Lower lobe of right lung (tissue), 2 donors: ENCODE data around the gene RIN2. TPM values are rescaled to one million over a fixed set of nuclear protein-coding genes. Genes with fewer than 3 reads are reported as not detected.
"Not testable (repeated sequence)": the region's sequence is repeated elsewhere in the genome, so short reads cannot be mapped to it uniquely, and the experiment has no call there.

Experiments used
- ATAC-seq, 2 donors: fragments of 200-7000 bp; cut with Tn5 transposase; one replicate each; pipeline ENCODE4 v1.9.1; 2020 to 2022; ENCODE audit warnings: mild to moderate bottlenecking in 2 of 2, moderate library complexity in 2 of 2
- DNase-seq: peaks from one replicate; pipeline ENCODE4 v3.0.0-alpha.2; 2020
- H3K27ac ChIP-seq: fragments of 200-600 bp; one replicate; pipeline ENCODE4 v1.8.0; 2022
- H3K27me3 ChIP-seq: fragments of 200-600 bp; one replicate; pipeline ENCODE4 v1.8.0; 2022; ENCODE audit warnings: low read depth
- H3K36me3 ChIP-seq: fragments of 200-600 bp; one replicate; pipeline ENCODE4 v1.8.0; 2022; ENCODE audit warnings: mild to moderate bottlenecking
- H3K4me1 ChIP-seq: fragments of 200-600 bp; one replicate; pipeline ENCODE4 v1.8.0; 2022
- H3K4me3 ChIP-seq: fragments of 200-600 bp; one replicate; pipeline ENCODE4 v1.8.0; 2022; ENCODE audit warnings: mild to moderate bottlenecking
- H3K9me3 ChIP-seq: fragments of 200-600 bp; one replicate; pipeline ENCODE4 v1.8.0; 2022
- intact Hi-C: fragments of 100-400 bp; cut with DNase I; formaldehyde crosslinking; loops from one replicate; pipeline ENCODE4 v1.11.0; 2022
- total RNA-seq: library from RNA; stranded (reverse); fragmentation: NEBNext Ultra II Directional; extraction: Animal tissue kit (Norgen Biotek cat#: 25700); gene quantifications from one replicate; pipeline ENCODE4 v1.2.1, GENCODE V29; 2021
- TF ChIP-seq, protein P1 (sequence below): fragments of 200-600 bp; IDR thresholded peaks from one replicate; pipeline ENCODE4 v1.8.0; 2022; ENCODE audit warnings: antibody characterized with exemption, mild to moderate bottlenecking
- donor health status: DM: no; HTN: yes; CAD: no; lungs with severe emphysema.

RIN2 gene
- total RNA-seq, 1 donor from 2014 or later = 101 TPM

- H3K27me3 ChIP-seq = no peaks in the 10 kb centered on the region
- peaks cover 43% of the 10 kb centered on the region for H3K36me3 ChIP-seq
- H3K9me3 ChIP-seq = no peaks in the 10 kb centered on the region
- ATAC-seq (peak; percentile 62 to 87), DNase-seq (no peak)
- intact Hi-C loops = no loop called here
- H3K4me1 ChIP-seq = peaks cover 25% of the 10 kb centered on the region
- H3K4me3 ChIP-seq = no peak overlapping the region
- H3K27ac ChIP-seq = no peak overlapping the region
- TF ChIP-seq, protein P1, sequence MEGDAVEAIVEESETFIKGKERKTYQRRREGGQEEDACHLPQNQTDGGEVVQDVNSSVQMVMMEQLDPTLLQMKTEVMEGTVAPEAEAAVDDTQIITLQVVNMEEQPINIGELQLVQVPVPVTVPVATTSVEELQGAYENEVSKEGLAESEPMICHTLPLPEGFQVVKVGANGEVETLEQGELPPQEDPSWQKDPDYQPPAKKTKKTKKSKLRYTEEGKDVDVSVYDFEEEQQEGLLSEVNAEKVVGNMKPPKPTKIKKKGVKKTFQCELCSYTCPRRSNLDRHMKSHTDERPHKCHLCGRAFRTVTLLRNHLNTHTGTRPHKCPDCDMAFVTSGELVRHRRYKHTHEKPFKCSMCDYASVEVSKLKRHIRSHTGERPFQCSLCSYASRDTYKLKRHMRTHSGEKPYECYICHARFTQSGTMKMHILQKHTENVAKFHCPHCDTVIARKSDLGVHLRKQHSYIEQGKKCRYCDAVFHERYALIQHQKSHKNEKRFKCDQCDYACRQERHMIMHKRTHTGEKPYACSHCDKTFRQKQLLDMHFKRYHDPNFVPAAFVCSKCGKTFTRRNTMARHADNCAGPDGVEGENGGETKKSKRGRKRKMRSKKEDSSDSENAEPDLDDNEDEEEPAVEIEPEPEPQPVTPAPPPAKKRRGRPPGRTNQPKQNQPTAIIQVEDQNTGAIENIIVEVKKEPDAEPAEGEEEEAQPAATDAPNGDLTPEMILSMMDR = no peak
Observed at GRCh38 chr20:19802492-19803158, 44.6 kb downstream of the RIN2 start.

GRCh38 chr20:19806276-19806675 lies 48.2 kb downstream of the RIN2 start:
- intact Hi-C loops, H3K4me3 ChIP-seq, H3K27me3 ChIP-seq, H3K9me3 ChIP-seq, DNase-seq, ATAC-seq: not testable (repeated sequence)
- Histone ChIP-seq H3K4me1 (peaks cover 19% of the 10 kb centered on the region), H3K27ac (peak overlapping the region; percentile 9), H3K36me3 (peaks cover 28% of the 10 kb centered on the region)

DNA sequence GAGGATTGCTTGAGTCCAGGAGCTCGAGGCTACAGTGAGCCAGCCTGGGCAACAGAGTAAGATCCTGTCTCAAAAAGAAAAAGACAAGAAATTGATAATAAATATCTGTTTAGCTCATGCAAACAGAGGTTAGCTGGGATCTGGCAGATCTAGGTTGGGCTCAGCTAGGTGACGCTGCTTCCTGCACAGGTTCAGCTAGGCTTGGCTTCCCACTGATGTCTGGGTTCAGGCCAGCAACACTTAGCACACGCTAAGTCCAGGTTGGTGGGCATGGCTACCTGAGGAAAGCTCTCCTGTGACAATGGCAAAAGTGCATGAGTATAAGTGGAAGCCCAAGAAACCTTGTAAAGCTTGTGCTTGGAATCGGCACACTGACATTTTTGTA lies 48.7 kb downstream of the RIN2 start:
- Histone ChIP-seq H3K4me1 (peaks cover 19% of the 10 kb centered on the region), H3K27me3 (no peaks in the 10 kb centered on the region), H3K27ac (peak overlapping the region; percentile 9), H3K9me3 (no peaks in the 10 kb centered on the region), H3K36me3 (peaks cover 23% of the 10 kb centered on the region), H3K4me3 (no peak overlapping the region)
- ATAC-seq = peak; percentile 46 to 73
- intact Hi-C loops = no loop called here
- TF ChIP-seq, protein P1 = no peak
- no peak for DNase-seq

DNA sequence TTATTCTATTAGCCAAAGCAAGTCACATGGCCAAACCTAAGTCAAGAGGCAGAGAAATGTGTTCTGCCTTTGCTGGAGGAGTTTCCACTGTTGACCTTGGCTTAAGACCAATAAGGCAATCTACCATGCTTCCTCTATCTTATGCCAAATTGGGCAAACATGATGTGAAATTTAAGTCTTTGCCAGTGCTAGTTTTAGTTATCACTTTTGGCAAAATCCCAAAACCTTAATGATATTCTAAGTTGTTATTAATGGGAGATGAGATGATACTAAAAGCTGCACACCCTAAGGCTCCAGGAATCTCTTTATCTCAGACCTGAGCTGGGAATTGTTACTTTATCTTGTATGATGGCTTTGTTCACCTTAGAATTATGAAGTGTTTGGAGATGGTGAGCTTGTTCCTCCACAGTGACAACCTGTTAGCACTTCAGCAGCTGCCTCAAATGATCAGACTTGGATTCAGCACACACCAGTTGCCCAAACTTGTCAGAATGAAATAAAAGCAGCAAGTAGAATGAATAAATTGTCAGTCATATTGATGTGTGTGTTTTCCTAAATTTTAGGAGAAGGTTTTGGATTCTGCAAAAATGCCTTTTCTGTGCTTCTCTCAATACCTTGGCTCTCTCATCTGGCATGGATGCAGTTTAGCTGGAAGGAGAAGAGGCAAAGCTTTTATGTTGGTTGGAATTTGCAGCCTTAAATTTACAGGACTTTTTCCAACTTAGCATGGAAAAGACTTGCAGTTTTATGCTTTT lies 49.3 kb downstream of the RIN2 start:
- H3K36me3 ChIP-seq = peaks cover 17% of the 10 kb centered on the region
- H3K27me3 ChIP-seq = no peaks in the 10 kb centered on the region
- no peak overlapping the region for H3K27ac ChIP-seq
- no peak for DNase-seq
- H3K4me1 ChIP-seq = peaks cover 19% of the 10 kb centered on the region
- H3K4me3 ChIP-seq = no peak overlapping the region
- peak; percentile 63 to 70 for ATAC-seq
- H3K9me3 ChIP-seq = no peaks in the 10 kb centered on the region
- intact Hi-C loops = no loop called here
- TF ChIP-seq, protein P1 = no peak
